ENCODE data around the gene ZNF516.

ZNF516 gene

GRCh38 chr18:76507830-76508385 is 12.9 kb upstream of the ZNF516 start:
- no peak for DNase-seq

GRCh38 chr18:76506974-76507764 is 12.1 kb upstream of the ZNF516 start:
- DNase-seq: no peak

DNA sequence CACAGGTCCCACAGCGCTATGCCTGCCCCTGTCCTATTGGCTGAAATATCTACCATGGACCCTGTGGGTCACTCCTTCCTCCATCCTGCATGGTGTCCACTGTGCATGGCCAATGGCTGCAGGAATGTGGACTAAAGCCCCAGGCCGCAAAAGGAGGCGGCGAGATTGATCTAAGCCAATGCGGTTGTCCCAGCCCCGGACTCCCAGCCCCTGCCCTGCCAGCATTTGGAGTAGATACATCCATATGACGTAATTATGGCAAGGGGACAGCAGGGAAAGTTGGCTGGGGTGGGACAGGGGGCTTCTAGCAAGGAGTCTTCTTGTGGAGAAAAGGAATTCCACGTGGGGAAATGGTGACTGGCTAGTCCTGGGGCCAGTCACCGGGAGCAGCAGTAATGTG is 11.4 kb upstream of the ZNF516 start:
- DNase-seq: no peak

- DNase-seq: no peak
These were observed 10.6 kb upstream of the ZNF516 start for GRCh38 chr18:76505614-76506013.

- DNase-seq: no peak
These were observed 9.7 kb upstream of the ZNF516 start for GRCh38 chr18:76504749-76505148.

- no peak for DNase-seq
These were observed 8.8 kb upstream of the ZNF516 start for GRCh38 chr18:76503649-76504386.

- no peak for DNase-seq
These were observed 7.5 kb upstream of the ZNF516 start for GRCh38 chr18:76502551-76502950.

GRCh38 chr18:76499637-76500340 is 4.7 kb upstream of the ZNF516 start:
- no peak for DNase-seq

GRCh38 chr18:76499021-76499420 is 4.0 kb upstream of the ZNF516 start:
- DNase-seq: no peak

GRCh38 chr18:76498064-76498463 is 3.0 kb upstream of the ZNF516 start:
- DNase-seq: no peak

DNA sequence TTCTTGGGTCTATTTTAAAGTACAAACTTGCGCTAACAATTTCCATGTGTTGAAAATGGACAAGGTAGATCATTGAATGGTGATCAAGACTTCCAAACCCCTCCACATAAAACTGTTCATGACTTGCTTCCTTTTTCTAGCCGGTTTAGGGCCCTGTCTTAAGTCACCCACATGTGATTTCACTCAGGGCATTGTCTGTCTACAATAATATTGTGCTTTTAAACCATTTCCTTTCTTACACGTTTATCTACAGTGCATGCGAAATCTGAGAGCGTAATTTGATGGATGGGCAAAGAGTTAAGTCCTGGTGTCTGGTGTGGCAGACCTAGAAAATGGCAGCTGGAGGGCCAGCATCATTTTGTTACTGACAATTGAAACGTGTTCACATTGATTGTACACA is 2.0 kb upstream of the ZNF516 start:
- DNase-seq: no peak

DNA sequence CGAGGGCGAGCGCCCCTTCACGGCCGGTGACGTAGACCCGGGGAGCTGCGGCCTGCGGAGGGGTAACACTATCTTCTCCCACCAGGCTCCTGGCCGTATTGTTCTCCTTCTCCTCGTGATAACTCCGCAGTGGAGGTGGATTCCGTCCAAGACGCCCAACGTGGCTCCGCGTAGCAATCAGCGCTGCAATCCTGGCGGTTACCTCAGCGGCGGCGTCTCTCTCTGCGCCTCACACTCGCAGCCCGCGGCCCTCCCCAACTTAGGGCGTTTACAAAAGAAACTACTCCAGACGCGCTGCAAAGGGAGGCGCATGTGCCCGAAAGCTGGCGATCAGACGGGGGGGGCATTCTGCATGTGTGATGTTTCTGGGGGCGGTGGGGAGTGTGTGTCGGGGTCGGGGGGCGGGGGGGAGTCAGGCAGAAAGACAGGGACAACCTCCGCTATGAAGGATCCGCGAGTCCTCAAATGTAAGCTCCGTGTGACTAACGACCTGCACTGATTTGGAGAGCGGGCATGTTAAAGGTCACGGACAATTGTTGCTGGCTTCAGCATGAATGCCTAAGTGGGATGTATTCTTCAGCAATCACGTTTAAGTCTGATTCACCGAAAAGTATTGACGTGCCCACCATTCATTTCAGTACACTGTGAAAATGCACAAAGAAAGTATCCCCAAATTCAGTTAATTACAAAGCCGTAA is 1.3 kb upstream of the ZNF516 start:
- DNase-seq: peak in 2 of 3 experiments; percentile 18 to 74

DNA sequence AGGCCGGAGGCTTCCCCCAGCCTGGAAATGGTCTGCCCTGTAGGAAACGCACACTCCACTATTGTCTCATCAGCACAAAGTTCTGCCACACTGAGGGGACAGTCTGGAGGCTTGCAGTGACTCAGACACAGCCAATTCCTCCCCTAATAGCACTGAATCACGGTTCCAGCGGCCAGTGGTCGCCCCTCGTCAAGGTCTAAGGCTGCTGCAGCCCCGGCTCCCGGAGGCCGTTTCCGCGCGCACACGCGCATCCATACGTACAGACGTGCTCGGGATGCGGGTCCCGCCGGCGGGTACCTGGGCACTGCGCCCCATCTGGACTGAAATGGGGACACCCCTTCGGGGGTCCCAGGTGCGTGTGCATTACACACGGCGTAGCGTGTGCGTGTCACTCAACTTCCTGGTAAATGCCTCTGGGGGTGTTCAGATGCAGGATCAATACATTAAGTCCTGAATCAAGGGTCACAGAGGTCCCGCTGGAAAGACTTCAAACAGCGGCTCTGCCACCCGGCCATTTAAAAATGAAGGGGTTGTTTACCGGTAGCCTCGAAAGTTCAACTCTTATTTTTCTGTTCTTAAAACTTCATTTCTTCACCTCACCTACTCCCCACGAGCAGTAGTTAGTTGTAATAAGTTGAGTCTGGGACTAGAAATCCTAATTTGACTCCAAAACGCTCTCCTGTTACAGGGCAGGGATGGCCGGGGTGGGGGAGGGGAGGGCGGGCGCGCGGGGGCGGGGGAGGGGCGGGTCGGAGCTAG is 572 bp upstream of the ZNF516 start:
- DNase-seq: peak in 2 of 3 experiments; percentile 88

DNA sequence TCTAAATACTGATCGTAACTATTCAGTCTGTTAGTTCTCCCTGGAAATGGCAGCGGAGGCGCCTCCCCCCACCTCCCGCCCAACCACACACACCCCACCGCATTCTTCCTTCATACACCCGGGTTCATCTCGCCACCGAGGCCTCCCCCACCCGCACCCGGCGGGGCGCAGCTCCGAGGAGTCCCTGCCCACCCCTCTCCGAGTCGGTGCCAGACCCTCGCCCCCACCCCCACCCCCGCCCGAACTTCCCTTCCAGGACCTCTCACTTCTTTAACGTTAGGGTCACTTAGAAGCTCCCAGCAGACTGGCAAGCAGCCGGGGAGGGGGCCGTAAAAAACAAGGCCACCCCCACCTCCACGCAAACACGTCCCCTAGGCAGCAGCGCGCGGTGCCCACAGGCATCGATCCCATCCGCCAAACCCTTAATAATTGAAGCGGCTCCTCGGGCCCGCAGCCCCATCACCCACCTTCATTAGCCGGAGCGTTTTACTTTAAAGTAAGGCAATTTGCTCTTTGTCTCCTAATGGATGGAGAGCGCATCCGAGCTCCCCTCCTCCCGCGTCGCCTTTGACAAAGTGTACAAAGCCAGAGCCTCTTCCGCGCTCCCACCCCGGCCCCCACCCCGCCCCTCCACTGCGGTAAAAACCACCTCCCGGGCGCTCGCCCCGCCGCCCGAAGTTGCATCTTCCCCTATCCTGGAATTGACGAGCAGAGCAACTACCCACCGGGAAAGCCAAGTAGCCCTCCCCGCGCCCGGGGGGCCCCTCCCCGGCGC is 624 bp downstream of the ZNF516 start:
- peak in 2 of 3 experiments; percentile 89 for DNase-seq

GRCh38 chr18:76493213-76494161 is 1.6 kb downstream of the ZNF516 start:
- DNase-seq: peak in 2 of 3 experiments; percentile 78 to 88

DNA sequence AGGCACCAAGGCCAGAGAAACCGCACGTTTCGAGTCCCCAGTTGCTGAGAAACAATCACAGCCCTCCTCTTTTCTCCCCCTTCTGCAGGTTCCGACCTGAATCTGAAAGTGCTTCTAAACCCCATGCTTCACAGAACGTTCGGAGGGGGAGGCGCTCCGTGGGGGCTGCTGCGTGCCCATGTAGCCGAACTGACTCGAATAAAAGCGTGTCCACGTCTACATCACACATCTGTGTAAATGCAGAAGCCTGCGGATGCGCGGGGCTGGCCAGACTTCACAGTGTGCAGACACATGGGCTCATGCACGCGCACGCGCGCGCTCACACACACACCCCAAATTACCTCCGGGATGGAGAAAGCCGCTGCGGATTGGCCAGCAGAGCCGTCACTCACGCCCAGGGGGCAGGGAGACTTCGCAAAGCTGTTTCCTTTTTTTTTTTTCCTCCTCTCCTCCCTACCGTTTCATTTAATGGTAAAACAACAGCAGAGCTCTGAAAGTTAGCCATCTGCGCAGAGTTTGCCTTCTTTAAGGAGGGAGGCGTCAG is 2.3 kb downstream of the ZNF516 start:
- peak; percentile 98 to 100 (median 100) for DNase-seq

GRCh38 chr18:76491776-76492668 is 3.0 kb downstream of the ZNF516 start:
- DNase-seq: peak; percentile 45 to 89 (median 89)

- peak; percentile 53 to 88 (median 86) for DNase-seq
These were observed 3.6 kb downstream of the ZNF516 start for GRCh38 chr18:76491473-76491775.
